Measurements from ENCODE around the gene TMEM179B.

DNA sequence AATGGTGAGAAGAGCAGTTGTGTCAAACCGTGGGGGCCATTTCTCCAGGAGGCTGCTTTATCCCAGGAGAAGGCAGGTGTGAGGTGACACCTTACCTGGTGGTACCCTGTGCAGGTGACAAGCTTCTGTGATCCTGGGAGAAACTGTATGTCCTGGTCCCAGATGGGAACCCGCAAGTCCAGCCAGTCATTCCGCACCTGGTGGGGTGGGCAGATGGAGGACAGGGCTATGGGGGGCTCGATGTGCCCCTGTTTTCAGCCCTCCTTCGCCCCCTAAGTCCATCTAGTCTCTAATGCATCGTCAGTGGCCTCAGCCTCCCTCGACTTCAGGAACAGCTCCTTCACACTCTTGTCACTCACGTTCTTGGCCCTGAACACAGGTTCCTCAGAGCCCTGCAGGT is 48.1 kb downstream of the TMEM179B start:
- TF ChIP-seq, protein P1, sequence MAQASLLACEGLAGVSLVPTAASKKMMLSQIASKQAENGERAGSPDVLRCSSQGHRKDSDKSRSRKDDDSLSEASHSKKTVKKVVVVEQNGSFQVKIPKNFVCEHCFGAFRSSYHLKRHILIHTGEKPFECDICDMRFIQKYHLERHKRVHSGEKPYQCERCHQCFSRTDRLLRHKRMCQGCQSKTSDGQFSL (CRISPR knock-in tag; IDR thresholded peaks at IDR 0.05) = no peak
- TF ChIP-seq, protein P1 (tag; IDR thresholded peaks at IDR 0.05) = no peak
- TF ChIP-seq GABPA (tag; conservative IDR thresholded peaks at IDR 0.05; ENCODE audit: low read depth) = no peak
